ENCODE measurements around the gene ITFG2.
"Not testable (repeated sequence)": the region's sequence is repeated elsewhere in the genome, so short reads cannot be mapped to it uniquely, and the experiment has no call there.

ITFG2 gene

DNA sequence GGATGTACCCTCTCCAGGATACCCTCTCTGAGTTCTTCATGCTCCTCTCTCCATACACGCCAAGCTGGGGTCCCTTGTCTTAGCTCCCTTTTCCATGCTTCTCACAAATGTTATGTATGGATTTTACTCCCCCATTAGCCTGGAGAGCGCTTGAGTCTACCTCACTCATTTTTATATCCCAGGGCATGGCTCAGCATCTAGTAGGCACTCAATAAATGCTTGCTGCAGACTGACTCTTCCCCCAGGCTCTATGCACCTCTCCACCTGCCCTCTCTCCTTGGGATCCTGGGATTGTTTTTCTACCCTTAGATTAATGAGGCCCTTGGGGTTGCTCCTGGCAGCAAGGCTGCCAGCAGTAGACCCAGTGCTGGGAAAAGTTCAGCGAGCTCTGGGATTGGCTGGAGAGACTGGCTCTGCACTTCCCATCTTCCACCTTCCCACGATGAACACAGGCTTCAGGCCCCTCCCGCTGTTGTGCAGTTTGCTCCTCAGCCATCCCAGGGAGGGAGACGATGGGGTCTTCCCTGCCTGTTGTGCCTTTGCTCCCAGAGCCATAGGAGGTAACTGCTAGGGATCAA lies 20.2 kb downstream of the ITFG2 start:
- DNase-seq = no peak

DNA sequence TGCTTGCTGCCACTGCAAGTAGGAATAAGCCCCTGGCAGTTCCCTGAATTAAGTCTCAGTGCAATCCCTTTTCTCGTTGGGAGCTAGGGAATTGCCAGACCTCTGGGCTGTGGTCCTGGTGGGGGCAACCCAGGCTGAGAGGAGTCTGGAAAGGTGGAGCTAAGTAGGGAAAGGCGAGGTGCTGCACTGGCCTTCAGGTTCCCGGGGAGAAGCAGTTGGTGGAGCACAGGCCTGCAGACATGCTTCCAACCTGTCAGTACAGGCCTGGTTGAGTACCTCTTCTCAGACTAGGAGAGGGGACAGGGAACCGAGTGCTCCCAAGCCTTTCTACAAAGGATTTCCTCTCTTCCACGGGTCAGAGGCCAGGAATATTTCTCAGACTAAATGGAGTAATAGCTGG lies 20.9 kb downstream of the ITFG2 start:
- no peak for DNase-seq

DNA sequence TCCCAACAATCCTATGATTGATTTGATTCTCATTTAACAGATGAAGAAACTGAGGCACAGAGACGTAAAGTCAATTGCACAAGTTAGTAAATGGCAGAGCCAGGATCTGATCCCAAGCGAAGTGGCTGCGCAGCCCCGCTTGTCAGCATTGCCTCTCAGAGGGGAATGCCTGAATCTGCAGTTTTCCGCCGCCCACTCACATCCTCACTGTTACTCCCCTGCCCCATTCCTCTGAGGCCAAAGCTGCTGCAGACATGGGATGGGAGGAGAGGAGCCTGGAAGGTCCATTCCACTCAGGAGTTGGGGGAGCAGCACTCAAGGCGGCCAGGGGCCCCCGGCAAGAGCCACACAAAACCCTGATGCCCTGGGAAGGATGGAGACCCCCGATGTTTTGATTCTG lies 21.3 kb downstream of the ITFG2 start:
- no peak for DNase-seq

DNA sequence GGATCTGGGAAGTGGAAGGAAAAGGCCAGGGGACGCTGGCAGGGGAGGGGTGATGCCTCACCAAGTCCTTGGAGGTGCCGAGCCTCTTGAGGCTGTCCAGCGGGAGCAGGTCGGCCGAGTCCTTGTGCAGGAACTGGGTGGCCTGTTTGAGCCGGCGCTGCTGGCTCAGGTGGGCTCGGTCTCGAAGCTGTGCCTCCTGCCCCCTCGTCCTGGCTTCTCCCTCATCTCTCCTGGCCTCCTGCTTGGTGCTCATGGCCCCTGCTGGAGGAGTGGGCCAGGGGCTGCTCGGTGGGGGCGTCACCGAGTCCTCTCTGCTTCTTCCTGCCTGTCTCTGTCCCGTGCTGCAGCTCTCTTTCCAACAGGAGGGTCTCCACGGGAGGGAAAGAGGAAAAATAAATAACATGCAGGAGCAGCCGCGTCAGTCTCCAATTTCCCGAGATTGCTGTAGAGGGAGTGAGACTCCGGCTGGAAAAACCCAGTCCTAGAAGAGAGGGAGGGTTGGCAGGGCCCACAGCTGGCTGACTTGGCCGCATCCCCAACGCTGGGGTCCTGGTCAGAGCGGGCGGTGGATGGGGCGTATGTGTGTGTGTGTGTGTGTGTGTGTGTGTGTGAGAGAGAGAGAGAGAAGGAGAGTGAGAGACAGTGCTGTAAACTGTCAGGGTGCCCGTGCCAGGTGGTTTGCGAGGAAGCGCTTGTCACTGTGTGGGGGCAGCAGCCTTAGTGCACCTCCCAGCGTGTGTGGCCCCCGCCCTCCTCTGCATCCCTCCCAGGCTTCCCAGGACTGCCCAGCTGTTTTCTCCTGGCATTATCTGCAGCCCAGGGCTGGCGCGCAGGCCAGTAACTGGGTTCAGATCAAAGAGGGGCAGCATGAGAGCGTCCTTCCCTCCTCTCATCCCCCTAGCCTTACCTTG lies 22.4 kb downstream of the ITFG2 start, which contains the start of gene NRIP2:
NRIP2 (minus strand) TSS at position 455 of the 911 bp plus-strand sequence; CDS start at position 403, 52 bp downstream.
- DNase-seq = no peak

DNA sequence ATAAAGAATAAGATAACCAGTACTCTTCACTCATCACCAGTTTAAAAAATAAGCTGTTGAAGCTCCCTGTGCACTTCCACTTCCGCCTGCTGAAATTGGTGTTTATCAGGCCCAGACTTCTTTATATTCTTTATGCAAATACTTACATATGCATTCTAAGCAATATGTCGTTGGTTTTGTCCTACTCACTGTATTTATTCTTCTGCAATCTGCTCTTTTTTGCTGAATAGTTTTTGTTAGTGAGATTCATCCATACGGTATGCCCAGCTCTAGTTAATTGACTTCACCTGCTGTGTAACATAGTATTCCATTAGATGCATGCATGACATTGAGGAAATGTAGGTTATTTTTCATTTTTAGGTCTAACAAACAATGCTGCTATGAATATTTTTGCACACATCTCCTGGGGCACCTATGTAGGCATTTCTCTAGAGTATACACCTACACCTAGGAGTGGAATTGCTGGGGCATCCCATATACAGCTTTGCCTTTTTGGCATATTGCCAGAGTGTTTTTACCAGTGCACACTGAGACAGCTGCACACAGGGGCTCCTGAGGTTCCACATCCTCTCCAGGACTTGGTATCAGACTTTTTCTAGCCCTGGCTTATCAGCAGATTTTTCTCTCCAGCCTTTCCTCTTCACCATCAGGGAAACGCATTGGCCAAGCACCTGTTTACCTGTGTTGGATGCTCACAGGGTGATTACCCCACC lies 23.4 kb downstream of the ITFG2 start:
- no peak for DNase-seq

DNA sequence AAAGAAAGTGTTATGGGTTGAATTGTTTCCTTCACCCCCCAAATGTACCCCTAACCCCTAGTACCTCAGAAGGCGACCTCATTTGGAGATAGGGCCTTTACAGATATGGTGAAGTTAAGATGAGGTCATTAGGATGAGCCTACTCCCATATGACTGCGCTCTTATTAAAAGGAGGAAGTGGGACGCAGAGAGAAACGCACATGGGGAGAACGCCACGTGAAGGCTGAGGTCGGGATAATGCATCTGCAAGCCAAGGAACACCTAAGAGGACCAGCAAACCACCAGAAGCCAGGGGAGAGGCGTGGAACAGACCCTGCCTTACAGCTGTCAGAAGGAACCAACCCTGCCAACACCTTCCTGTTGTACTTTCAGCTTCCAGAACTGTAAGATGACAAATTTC lies 24.1 kb downstream of the ITFG2 start:
- no peak for DNase-seq

DNA sequence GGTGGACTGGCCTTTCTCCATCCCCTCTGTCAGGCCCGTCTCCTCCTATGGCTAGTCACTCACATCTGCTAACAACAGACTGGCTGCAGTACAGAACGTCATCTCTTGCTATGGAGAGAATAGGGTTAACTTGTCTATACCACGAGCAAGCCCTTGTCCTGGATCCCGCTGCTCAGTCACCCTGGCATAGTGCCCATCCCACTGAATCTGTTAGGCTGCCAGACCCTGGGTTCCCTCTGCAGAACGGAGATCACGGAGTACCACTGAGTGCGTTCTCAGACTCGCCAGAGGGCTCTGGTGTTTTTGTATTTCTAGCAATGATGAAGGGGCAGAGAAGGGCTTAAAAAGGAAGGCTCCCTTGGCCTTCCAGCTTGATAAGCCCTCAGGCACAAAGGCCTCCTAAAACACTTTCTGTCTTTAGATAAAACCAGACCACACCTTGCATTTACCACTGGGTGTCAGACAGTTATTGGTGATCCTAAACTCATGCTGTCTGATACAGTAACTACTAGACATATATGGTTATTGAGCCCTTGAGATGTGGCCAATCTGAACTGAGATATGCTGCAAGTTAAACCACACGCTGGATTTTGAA lies 28.7 kb downstream of the ITFG2 start:
- no peak for DNase-seq

DNA sequence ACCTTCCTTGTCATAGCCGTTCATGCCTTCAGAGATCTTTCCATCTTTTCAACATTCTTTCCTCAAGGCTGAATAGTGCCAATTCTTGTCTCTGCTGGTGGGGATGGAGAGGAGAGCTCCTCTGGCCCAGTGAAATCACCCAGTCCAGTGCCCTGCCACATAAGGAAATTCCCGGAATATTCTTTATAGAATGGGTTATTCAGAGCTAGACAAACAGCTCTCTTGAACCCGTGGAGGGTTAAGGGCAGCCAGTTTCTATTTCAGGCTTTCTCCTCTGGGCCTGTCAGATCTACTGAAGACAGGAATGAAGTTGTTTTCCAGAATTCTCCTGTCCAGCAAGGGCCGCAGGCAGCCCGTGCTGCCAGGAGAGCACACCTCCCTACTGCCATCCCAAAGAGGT lies 30.5 kb downstream of the ITFG2 start:
- no peak for DNase-seq

DNA sequence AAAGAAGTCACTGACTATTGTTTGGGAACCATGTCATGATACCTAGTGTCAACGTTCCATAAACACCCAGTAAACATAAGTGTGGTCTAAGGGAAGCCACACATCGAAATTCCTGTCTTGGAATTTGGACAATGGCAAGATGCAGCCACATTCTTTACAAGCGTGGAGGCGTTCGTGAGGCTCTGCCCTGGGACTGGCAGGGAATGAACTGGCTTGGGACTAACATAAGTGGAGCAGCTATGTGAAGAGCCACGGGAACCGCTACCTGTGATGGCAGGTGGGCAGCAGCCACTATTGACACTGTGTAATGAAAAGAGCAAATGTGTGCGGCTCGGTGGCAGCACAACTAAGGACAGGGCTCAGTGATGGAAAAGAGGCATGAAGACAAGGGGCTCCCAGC lies 32.3 kb downstream of the ITFG2 start:
- no peak for DNase-seq

DNA sequence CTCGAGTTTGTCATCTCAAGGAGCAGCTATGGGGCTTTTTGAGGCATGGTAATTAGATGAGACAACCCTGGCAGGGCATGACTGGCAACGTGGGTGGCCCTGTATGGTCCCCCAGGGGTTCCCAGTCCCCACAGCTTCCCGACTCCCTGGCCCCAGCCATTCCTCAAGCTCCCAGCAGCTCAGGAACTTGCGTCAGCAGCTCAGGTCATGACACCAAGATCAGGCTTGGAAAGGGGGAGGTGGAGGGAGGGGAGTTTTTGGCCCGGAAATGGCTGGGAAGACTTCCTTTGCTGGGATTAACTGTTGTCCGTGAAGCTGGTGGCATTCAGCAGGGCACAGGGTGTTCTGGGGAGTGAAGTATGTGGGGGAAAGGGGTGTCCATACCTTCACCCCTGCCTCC lies 32.8 kb downstream of the ITFG2 start:
- no peak for DNase-seq

DNA sequence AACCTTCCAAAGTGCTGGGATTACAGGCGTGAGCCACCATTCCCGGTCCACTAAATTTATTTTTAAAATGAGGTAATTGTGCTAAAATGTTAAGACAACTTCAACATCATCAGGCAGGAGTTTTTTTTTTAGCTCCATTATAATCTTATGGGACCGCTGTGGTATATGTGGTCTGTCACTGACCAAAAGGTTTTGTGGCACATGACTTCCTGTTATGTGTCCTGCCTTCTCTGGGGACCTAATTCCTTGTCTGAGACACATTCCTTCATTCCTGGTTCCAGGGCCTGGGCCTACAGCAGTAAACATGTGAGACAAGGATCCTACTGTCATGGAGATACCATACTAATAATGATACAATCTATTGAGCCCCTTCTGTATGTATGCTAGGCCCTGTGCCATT lies 39.5 kb downstream of the ITFG2 start:
- no peak for DNase-seq

DNA sequence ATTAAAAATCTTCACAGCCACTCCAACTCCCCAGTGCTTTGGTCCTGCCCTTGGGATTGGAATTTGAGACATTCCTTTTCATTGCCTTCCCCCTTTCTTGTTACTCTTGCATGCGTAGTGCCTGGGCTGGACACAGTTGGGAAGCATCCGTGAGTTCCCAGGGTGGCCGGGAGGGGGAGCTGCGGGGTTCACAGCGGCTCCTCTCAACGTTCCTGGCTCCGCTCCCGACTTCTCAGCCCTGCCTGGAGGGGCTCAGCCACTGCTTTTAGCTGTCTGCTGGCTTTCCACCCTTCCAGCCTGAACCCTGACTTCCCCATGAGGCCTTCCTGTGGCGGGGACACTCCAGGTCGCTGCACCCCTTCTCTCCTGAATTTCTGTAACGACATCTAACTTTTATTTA lies 41.2 kb downstream of the ITFG2 start:
- DNase-seq = no peak

DNA sequence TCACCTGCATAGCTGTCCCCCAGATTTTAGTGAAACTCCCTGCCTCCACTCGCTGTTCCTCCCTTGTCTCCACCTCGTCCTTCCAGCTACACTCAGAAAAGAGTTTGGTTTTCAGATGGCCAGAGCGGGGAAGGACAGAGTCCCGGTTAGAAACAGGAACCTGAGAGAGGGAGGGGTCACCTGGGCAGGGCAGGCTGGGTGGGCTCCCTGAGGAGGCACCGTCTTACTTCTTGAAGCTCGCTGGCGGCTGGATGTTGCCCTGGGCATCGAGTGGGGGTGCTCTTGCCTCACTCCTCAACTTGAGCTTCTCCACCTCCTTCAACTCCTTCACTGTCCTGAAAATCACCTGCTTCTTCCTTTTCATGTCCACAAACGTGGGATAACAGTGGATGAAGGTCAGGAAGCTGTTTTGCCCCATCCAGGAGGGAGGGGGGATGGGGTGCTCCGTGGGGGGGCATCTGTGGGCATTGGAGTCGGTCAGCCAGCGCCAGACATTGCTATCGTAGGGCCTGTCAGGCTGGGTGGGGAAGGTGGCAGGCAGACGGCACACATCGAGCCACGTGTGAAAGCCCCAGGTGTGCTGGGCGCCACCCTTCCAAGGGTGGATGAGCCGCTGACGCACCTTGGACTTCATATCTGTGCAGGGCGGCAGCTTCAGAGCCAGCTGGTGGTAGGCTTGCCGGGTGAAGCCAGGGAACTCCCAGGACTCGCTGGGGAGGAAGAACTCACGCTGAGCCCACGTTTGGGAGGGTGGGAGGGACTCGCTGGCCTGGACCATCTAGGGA lies 42.4 kb downstream of the ITFG2 start:
- no peak for DNase-seq

DNA sequence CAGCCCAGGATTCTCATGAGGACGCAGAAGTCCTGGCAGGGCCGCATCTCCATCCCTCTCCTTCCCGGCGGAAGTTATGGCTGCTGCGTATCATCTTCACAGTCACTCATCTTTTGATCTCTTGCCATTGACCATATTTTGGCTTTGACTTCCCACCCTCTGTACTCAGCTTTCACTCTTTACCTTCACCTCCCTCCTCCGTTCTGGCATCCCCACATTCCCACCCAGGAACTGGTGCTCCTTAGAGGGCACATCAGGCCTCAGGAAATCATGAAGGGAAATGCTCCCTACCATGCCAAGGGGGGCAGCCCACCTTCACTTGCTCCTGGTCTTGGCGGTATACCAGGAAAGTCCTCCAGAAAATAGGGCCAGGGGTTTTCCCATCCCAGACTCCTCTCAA lies 43.1 kb downstream of the ITFG2 start:
- no peak for DNase-seq

DNA sequence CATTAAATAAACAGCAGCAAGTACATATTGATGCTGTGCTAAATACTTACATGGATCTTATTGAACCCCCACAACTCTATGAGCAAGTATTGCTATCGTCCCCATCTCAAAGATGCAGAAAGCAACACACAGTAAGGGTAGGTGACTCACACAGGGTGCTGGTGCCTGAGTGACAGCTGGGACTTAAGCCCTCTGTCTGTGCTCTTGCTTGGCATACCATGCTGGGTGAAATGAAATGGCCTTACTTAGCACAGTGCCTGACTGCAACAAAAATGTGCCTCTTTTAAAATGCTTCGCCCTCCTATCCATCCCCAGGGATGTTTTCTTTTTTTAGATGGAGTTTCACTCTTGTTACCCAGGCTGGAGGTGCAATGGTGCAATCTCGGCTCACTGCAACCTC lies 43.6 kb downstream of the ITFG2 start:
- no peak for DNase-seq

DNA sequence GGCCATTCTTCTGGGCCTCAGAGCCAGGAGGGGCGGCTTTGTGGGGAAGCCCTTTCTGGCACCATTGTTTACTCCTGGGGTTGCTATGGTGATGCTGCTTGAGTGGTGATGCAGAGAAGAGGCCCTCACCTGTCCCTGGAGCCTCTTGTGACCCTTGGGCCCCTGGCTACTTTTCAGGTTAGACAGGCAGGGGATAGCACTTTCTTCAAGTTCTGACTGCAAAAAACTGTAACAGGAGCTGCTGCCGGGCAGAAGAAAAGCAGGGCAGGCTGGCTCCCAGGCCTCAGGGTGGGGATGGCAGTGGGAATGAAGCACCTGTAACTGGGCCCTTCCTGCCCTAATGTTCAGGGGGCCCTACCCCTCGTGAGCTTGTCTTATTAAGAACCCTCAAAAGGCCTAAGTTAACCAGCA lies 44.6 kb downstream of the ITFG2 start, which contains the start of gene TEX52:
TEX52 (minus strand) TSS at position 19 of the 411 bp plus-strand sequence; CDS start at position 6, 13 bp downstream.
- DNase-seq = no peak

DNA sequence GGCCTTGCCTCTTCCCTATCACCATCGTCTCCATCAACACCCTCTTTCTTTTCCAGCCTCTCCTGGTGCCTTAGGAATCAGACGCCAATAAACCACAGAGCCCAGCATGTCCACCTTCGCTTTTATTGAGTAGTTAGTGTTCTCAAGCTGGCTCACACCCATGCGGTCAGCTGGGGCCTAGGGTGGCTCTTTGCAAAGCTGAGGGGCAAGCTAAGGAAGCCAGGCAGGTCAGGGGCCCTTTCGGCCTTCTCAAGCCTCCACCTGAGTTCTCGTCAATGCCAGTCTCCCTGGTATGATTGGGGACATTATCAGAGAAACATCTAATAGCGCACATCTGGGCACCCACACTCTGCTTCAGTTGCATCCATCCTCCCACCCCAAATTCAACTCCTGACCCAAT lies 45.1 kb downstream of the ITFG2 start:
- DNase-seq = no peak

DNA sequence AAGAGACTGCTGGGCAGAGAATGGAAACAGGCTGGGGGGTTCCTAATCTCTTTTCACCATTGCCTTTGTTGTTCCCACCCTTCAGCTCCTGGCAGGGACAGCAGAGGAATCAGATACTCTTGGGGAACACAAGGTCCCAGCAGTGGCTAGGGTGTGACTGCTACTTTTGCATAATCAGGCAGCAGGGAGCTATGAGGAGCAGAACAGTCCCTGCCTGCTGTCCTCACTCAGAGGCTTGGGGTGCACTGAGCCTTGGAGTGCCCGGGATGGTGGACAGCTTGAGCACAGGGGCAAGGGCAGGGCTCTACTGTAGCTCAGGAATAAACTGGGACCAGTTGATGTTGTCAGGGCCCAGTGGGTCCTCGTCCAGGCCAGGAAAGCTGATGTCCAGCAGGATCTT lies 45.9 kb downstream of the ITFG2 start:
- no peak for DNase-seq

DNA sequence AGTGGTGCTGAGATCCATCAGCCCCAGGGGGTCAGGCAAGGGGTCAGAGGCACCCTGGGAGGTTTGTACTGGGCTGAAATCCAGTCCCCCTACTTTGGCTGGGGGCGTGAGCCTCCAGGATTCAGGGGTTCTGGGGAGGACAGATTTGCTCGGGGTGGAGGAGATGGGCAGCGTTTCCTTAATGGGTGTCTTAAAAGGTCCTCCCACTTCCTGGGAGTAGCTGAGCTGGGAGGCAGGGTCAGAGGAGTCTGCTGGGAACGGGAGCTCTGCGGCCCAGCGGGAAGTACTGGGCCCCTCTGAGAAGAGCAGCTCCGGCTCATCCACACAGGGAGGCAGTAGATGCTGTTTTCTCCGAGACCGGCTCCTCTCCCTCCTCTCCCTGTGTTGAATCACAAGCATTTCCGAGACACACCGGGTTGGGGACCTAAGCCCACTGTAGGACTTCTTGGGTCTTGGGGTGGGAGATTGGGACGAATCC lies 46.5 kb downstream of the ITFG2 start:
- DNase-seq = no peak

DNA sequence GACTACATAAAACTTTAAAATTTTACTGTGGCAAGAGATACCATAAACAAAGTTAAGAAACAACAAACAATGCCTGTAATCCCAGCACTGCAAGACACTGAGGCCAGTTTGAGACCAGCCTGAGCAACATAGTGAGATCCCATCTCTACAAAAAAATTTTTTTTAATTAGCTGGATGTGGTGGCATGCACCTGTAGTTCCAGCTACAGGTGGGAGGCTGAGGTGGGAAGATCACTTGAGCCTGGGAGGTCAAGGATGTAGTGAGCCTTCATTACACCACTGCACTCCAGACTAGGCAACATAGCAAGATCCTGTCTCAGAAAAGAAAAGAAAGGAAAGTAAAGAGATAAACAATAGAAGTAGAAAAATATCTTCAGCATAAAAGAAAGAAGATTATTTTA lies 47.7 kb downstream of the ITFG2 start:
- DNase-seq = no peak

DNA sequence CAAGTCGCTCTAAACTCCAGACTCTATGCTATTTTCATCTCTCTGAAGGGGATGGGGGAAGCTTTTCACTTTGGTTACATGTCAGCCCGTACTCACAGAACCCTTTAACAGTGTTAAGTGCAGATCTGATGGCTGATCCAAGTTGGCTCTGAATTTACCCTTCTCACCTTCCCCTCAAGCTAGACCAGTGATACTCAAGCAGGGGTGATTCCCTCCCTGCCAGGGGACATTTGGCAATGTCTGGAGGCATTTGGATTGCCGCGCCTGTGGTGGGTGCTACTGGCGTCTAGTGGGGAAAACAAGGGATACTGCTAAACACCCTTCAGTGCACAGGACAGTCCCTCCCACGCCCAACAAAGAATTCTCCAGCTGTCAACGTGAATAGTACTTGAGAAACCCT lies 50.4 kb downstream of the ITFG2 start:
- DNase-seq = no peak

DNA sequence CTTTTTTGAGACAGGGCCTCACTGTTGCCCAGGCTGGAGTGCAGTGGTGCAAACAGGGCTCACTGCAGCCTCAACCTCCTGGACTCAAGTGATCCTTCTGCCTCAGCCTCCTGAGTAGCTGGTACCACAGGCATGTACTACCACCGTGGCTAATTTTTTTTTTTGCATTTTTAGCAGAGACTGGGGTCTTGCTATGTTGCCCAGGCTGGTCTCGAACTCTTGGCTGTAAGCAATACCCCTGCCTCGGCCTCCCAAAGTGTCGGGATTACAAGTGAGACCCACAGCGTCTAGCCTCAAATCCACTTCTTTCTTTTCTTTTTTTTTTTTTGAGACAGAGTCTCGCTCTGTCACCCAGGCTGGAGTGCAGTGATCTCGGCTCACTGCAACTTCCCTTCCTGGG lies 50.9 kb downstream of the ITFG2 start:
- DNase-seq = not testable (repeated sequence)

Measured in NCI-H1436 treated with DMSO at 0.1 percent for 48 hours (cell line).